Endothelial cell (in vitro differentiated cells): ENCODE data around the gene IL31RA. TPM values are rescaled to one million over a fixed set of nuclear protein-coding genes. Genes with fewer than 3 reads are reported as not detected.
"Not testable (repeated sequence)": the region's sequence is repeated elsewhere in the genome, so short reads cannot be mapped to it uniquely, and the experiment has no call there.

ENCODE experiments used
- DNase-seq: peaks from one replicate; pipeline ENCODE4 v3.0.0; 2021; ENCODE audit warnings: low spot score
- H3K27ac Mint-ChIP-seq: one replicate; pipeline ENCODE4 v1.8.0; 2021; ENCODE audit warnings: mixed read lengths, inconsistent platforms; ENCODE audit not compliant: unreplicated experiment
- H3K27me3 Mint-ChIP-seq: one replicate; pipeline ENCODE4 v1.8.0; 2021; ENCODE audit warnings: mild to moderate bottlenecking, moderate library complexity, mixed read lengths, inconsistent platforms; ENCODE audit not compliant: unreplicated experiment
- H3K36me3 Mint-ChIP-seq: one replicate; pipeline ENCODE4 v1.8.0; 2021; ENCODE audit warnings: mild to moderate bottlenecking, low read depth, mixed read lengths, inconsistent platforms; ENCODE audit not compliant: unreplicated experiment
- H3K4me1 Mint-ChIP-seq: one replicate; pipeline ENCODE4 v1.8.0; 2021; ENCODE audit warnings: mild to moderate bottlenecking, mixed read lengths, inconsistent platforms; ENCODE audit not compliant: unreplicated experiment
- H3K4me3 Mint-ChIP-seq: one replicate; pipeline ENCODE4 v1.8.0; 2021; ENCODE audit warnings: mild to moderate bottlenecking, mixed read lengths, inconsistent platforms; ENCODE audit not compliant: unreplicated experiment
- H3K9me3 Mint-ChIP-seq: one replicate; pipeline ENCODE4 v1.8.0; 2021; ENCODE audit warnings: mixed read lengths, inconsistent platforms; ENCODE audit not compliant: unreplicated experiment
- CTCF ChIP-seq: fragments of 200-600 bp; sonication (generic); IDR thresholded peaks from one replicate; pipeline ENCODE4 v1.5.0; 2021; ENCODE audit warnings: antibody characterized with exemption; ENCODE audit not compliant: unreplicated experiment
- total RNA-seq: library from RNA; stranded (reverse); fragmentation: NEBNext Ultra II Directional; extraction: Animal tissue kit (Norgen Biotek cat#: 25700); gene quantifications from one replicate; pipeline ENCODE4 v1.2.1, GENCODE V29; 2021; ENCODE audit not compliant: unreplicated experiment

The IL31RA gene
- total RNA-seq, 1 donor from 2014 or later, result 0.82 TPM

- no peak for TF ChIP-seq CTCF
- no peaks in the 10 kb centered on the region for H3K4me1 Mint-ChIP-seq
Measured at GRCh38 chr5:55935371-55935770, 84.2 kb downstream of the IL31RA start.

GRCh38 chr5:55936100-55936693 lies 85.0 kb downstream of the IL31RA start:
- H3K27ac Mint-ChIP-seq, result no peak overlapping the region
- peak; percentile 82 for DNase-seq
- no peaks in the 10 kb centered on the region for H3K36me3 Mint-ChIP-seq
- TF ChIP-seq CTCF, result peak; percentile 84
- no peaks in the 10 kb centered on the region for H3K9me3 Mint-ChIP-seq
- H3K27me3 Mint-ChIP-seq, result peaks cover 4% of the 10 kb centered on the region
- H3K4me1 Mint-ChIP-seq, result no peaks in the 10 kb centered on the region
- no peak overlapping the region for H3K4me3 Mint-ChIP-seq

More at GRCh38 chr5:55935371-55935770, 84.2 kb downstream of the IL31RA start:
- no peak overlapping the region for H3K4me3 Mint-ChIP-seq
- DNase-seq, result no peak
- no peaks in the 10 kb centered on the region for H3K9me3 Mint-ChIP-seq
- no peaks in the 10 kb centered on the region for H3K36me3 Mint-ChIP-seq
- H3K27me3 Mint-ChIP-seq, result peaks cover 4% of the 10 kb centered on the region
- no peak overlapping the region for H3K27ac Mint-ChIP-seq

- H3K9me3 Mint-ChIP-seq, H3K4me1 Mint-ChIP-seq, DNase-seq, H3K4me3 Mint-ChIP-seq, H3K36me3 Mint-ChIP-seq, H3K27ac Mint-ChIP-seq, H3K27me3 Mint-ChIP-seq: not testable (repeated sequence)
Measured at GRCh38 chr5:55937598-55937997, 86.4 kb downstream of the IL31RA start.

GRCh38 chr5:55941154-55941553 lies 90.0 kb downstream of the IL31RA start:
- not testable (repeated sequence) for DNase-seq, H3K4me1 Mint-ChIP-seq, H3K4me3 Mint-ChIP-seq

GRCh38 chr5:55959208-55959607 lies 108.1 kb downstream of the IL31RA start:
- no peak for DNase-seq
- no peak overlapping the region for H3K27ac Mint-ChIP-seq
- TF ChIP-seq CTCF, result no peak
- H3K36me3 Mint-ChIP-seq, result peaks cover 3% of the 10 kb centered on the region
- peak overlapping the region; percentile 15 for H3K4me3 Mint-ChIP-seq
- no peaks in the 10 kb centered on the region for H3K9me3 Mint-ChIP-seq
- H3K27me3 Mint-ChIP-seq, result peaks cover 4% of the 10 kb centered on the region
- H3K4me1 Mint-ChIP-seq, result peaks cover 2% of the 10 kb centered on the region

More at GRCh38 chr5:55941154-55941553, 90.0 kb downstream of the IL31RA start:
- not testable (repeated sequence) for H3K36me3 Mint-ChIP-seq, H3K27me3 Mint-ChIP-seq, H3K27ac Mint-ChIP-seq, H3K9me3 Mint-ChIP-seq

GRCh38 chr5:55960779-55961178 lies 109.6 kb downstream of the IL31RA start:
- Mint-ChIP-seq H3K27ac (no peak overlapping the region), H3K4me3 (no peak overlapping the region), H3K9me3 (no peaks in the 10 kb centered on the region), H3K36me3 (peaks cover 3% of the 10 kb centered on the region), H3K4me1 (peaks cover 2% of the 10 kb centered on the region), H3K27me3 (peaks cover 4% of the 10 kb centered on the region)
- no peak for TF ChIP-seq CTCF
- DNase-seq, result no peak
